ENCODE results near the gene FMO2.

FMO2 gene

DNA sequence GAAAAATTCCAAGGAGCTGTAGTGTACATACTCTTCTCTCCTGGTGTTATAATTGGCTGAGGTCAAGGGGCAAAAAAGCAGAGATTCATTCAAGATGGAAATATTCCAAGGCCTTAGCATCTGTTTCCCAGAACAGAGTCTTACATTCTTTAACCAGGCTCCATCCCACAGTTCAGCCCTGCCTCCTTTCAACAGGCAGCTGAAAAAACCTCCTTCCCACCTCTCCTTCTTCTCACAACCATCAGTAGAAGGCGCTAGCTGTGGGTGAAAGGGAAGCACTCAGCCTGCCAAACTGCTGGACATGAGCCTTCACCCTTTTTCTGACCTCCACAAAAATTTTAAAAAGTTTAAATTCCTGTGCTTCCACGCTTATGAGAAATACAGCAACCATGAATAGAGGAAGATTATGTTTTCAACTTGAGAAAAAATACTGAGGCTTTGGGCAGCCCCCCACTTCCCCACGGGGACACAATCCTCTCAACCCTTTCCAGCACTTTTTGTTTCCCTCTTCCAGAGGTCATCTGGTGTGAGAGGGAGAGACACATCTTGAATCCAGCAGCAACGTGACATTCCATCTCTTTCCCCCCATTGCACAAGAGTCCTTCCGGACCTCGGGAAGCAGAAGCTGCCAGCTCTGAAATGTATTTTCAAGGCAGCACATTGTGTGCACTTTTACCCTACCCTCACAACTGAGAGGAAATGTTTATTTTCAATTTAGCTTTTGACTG lies 43.2 kb upstream of the FMO2 start:
- TF ChIP-seq, protein P1, sequence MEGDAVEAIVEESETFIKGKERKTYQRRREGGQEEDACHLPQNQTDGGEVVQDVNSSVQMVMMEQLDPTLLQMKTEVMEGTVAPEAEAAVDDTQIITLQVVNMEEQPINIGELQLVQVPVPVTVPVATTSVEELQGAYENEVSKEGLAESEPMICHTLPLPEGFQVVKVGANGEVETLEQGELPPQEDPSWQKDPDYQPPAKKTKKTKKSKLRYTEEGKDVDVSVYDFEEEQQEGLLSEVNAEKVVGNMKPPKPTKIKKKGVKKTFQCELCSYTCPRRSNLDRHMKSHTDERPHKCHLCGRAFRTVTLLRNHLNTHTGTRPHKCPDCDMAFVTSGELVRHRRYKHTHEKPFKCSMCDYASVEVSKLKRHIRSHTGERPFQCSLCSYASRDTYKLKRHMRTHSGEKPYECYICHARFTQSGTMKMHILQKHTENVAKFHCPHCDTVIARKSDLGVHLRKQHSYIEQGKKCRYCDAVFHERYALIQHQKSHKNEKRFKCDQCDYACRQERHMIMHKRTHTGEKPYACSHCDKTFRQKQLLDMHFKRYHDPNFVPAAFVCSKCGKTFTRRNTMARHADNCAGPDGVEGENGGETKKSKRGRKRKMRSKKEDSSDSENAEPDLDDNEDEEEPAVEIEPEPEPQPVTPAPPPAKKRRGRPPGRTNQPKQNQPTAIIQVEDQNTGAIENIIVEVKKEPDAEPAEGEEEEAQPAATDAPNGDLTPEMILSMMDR (IDR thresholded peaks at IDR 0.05; ENCODE audit: unreplicated experiment in 3 of 3) = no peak
- peak overlapping the region in 2 of 3 experiments; percentile 10 to 19 for H3K4me3 Mint-ChIP-seq
- peaks cover 81% of the 10 kb centered on the region for H3K4me1 Mint-ChIP-seq
- H3K27me3 Mint-ChIP-seq (ENCODE audit: low read depth) = no peaks in the 10 kb centered on the region
- no peaks in the 10 kb centered on the region for H3K9me3 Mint-ChIP-seq
- peak overlapping the region; percentile 92 to 96 (median 96) for H3K27ac Mint-ChIP-seq
- no peaks in the 10 kb centered on the region for H3K36me3 Mint-ChIP-seq (ENCODE audit: low read depth)

DNA sequence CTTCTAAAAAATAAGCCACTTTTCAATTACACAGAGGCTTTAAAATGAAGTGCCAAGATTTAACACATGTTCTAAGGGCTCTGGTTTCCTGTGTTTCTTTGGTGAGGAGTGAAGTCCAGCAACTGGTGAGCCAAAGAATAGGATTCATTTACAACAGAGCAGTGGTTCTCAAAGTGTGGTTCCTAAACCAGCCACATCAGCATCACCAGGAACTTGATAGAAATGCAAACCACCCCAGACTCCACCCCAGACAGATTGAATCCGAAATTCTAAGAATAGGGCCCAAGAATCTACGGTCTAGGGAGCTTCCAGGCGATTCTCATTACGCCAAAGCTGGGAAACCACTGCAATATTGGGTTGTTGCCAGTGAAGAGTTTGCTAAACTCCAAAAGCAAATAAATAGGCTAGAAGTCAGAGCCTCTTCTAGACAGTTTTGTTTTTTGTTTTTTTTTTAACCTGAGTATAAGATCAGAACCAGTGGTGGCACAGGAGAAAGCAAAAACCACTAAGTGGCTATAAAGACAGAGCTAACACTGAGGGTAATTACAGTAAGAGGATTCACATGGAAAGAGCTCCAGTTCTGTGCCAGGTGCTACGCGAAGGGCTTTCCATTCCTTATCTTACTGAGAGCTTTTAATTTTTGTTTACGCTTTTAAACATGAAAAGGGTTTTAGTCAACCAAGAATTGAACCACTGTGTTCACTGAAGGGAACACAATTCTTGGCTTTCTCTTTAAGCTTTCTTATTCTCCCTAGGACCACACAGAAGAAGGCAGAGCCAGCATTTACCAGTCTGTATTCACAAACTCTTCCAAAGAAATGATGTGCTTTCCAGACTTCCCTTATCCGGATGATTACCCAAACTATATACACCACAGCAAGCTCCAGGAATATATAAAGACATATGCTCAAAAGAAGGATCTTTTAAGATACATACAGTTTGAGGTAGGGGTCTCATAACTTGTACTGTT lies 42.4 kb upstream of the FMO2 start:
- Mint-ChIP-seq H3K36me3 (ENCODE audit: low read depth) (no peaks in the 10 kb centered on the region), H3K4me1 (peaks cover 76% of the 10 kb centered on the region), H3K27me3 (ENCODE audit: low read depth) (no peaks in the 10 kb centered on the region), H3K4me3 (peak overlapping the region in 1 of 3 experiments; percentile 9), H3K27ac (peak overlapping the region; percentile 92 to 96 (median 96)), H3K9me3 (no peaks in the 10 kb centered on the region)
- TF ChIP-seq, protein P1 (IDR thresholded peaks at IDR 0.05; ENCODE audit: unreplicated experiment in 3 of 3) = no peak

- Mint-ChIP-seq H3K36me3 (ENCODE audit: low read depth) (no peaks in the 10 kb centered on the region), H3K4me1 (peaks cover 48% of the 10 kb centered on the region), H3K9me3 (no peaks in the 10 kb centered on the region), H3K27me3 (ENCODE audit: low read depth) (peaks cover 3% of the 10 kb centered on the region), H3K27ac (peak overlapping the region; percentile 46 to 94 (median 69)), H3K4me3 (no peak overlapping the region)
- TF ChIP-seq, protein P1 (IDR thresholded peaks at IDR 0.05; ENCODE audit: unreplicated experiment in 3 of 3) = no peak
Measured at GRCh38 chr1:171150156-171150555, 34.9 kb upstream of the FMO2 start.

- Mint-ChIP-seq H3K4me1 (peaks cover 36% of the 10 kb centered on the region), H3K36me3 (ENCODE audit: low read depth) (no peaks in the 10 kb centered on the region), H3K4me3 (no peak overlapping the region), H3K9me3 (no peaks in the 10 kb centered on the region), H3K27ac (peak overlapping the region in 2 of 3 experiments; percentile 43 to 94), H3K27me3 (ENCODE audit: low read depth) (peaks cover 3% of the 10 kb centered on the region)
- TF ChIP-seq, protein P1 (IDR thresholded peaks at IDR 0.05; ENCODE audit: unreplicated experiment in 3 of 3) = no peak
Measured at GRCh38 chr1:171152549-171152948, 32.6 kb upstream of the FMO2 start.

DNA sequence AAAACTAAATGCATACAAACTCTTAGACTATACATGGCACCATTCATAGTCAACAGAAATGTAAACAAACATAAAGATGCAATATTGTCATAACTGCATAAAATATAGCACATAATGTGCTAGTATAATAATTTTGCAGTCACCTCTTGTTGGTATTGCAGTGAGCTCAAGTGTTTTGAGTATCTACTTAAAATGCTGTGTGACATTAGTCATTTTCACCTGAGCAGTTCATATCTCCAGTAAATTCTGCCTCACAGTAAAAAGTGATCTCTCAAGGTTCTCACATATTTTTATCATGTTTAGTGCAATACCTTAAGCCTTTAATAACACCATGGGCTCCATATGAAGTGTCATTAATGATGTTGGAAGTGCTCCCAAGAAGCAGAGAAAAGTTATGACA lies 29.6 kb upstream of the FMO2 start:
- H3K36me3 Mint-ChIP-seq (ENCODE audit: low read depth) = no peaks in the 10 kb centered on the region
- H3K4me3 Mint-ChIP-seq = no peak overlapping the region
- TF ChIP-seq, protein P1 (IDR thresholded peaks at IDR 0.05; ENCODE audit: unreplicated experiment in 3 of 3) = no peak
- H3K27ac Mint-ChIP-seq = no peak overlapping the region
- H3K9me3 Mint-ChIP-seq = no peaks in the 10 kb centered on the region
- H3K27me3 Mint-ChIP-seq (ENCODE audit: low read depth) = no peaks in the 10 kb centered on the region
- H3K4me1 Mint-ChIP-seq = peaks cover 49% of the 10 kb centered on the region
